GM11168 (cell line): ENCODE measurements around the gene PTGER3.

Source experiments
- in situ Hi-C: fragments of 300-500 bp; cut with MboI; formaldehyde crosslinking; loops from one replicate; pipeline ENCODE4 v1.12.0; 2022; ENCODE audit warnings: low sequenced_read_pairs; ENCODE audit not compliant: unreplicated experiment

Gene PTGER3

GRCh38 chr1:71053758-71054157 is 6.1 kb upstream of the PTGER3 start:
- in situ Hi-C loops: loop anchor here (25.0 kb wide), 1 partner anchor 516 kb away; no protein-coding TSS in a partner anchor

- in situ Hi-C loops: loop anchor here (25.0 kb wide), 1 partner anchor 516 kb away; no protein-coding TSS in a partner anchor
Measured at GRCh38 chr1:71053146-71053545, 5.5 kb upstream of the PTGER3 start.

GRCh38 chr1:71049951-71050598 is 2.5 kb upstream of the PTGER3 start:
- in situ Hi-C loops: loop anchor here (25.0 kb wide), 1 partner anchor 513 kb away; no protein-coding TSS in a partner anchor

GRCh38 chr1:71046891-71047634 is 553 bp downstream of the PTGER3 start:
- in situ Hi-C loops: no loop called here

- in situ Hi-C loops: no loop called here
Measured at GRCh38 chr1:71045463-71046028, 2.1 kb downstream of the PTGER3 start.

GRCh38 chr1:71044833-71045232 is 2.8 kb downstream of the PTGER3 start:
- in situ Hi-C loops: no loop called here

GRCh38 chr1:71043065-71043464 is 4.6 kb downstream of the PTGER3 start:
- in situ Hi-C loops: no loop called here

GRCh38 chr1:71041806-71042205 is 5.8 kb downstream of the PTGER3 start:
- in situ Hi-C loops: no loop called here

GRCh38 chr1:71039661-71040262 is 7.9 kb downstream of the PTGER3 start:
- in situ Hi-C loops: loop anchor here (10.0 kb wide), 1 partner anchor 345 kb away; no protein-coding TSS in a partner anchor

GRCh38 chr1:71038942-71039341 is 8.7 kb downstream of the PTGER3 start:
- in situ Hi-C loops: loop anchor here (10.0 kb wide), 1 partner anchor 344 kb away; no protein-coding TSS in a partner anchor

GRCh38 chr1:71037829-71038620 is 9.6 kb downstream of the PTGER3 start:
- in situ Hi-C loops: loop anchor here (10.0 kb wide), 1 partner anchor 343 kb away; no protein-coding TSS in a partner anchor

- in situ Hi-C loops: loop anchor here (10.0 kb wide), 1 partner anchor 342 kb away; no protein-coding TSS in a partner anchor
Measured at GRCh38 chr1:71037066-71037465, 10.6 kb downstream of the PTGER3 start.

- in situ Hi-C loops: loop anchor here (10.0 kb wide), 1 partner anchor 338 kb away; no protein-coding TSS in a partner anchor
Measured at GRCh38 chr1:71033136-71033535, 14.5 kb downstream of the PTGER3 start.

GRCh38 chr1:71031426-71031825 is 16.2 kb downstream of the PTGER3 start:
- in situ Hi-C loops: loop anchor here (10.0 kb wide), 1 partner anchor 337 kb away; no protein-coding TSS in a partner anchor

- in situ Hi-C loops: loop anchor here (10.0 kb wide), 1 partner anchor 335 kb away; no protein-coding TSS in a partner anchor
Measured at GRCh38 chr1:71030026-71030425, 17.6 kb downstream of the PTGER3 start.

GRCh38 chr1:71028981-71029380 is 18.6 kb downstream of the PTGER3 start:
- in situ Hi-C loops: no loop called here

- in situ Hi-C loops: no loop called here
Measured at GRCh38 chr1:71027991-71028390, 19.6 kb downstream of the PTGER3 start.

- in situ Hi-C loops: no loop called here
Measured at GRCh38 chr1:71026093-71026492, 21.5 kb downstream of the PTGER3 start.

- in situ Hi-C loops: no loop called here
Measured at GRCh38 chr1:71023515-71023914, 24.1 kb downstream of the PTGER3 start.
